HG02759 (cell line): ENCODE measurements around the gene UNC13B.
"Not testable (repeated sequence)": the region's sequence is repeated elsewhere in the genome, so short reads cannot be mapped to it uniquely, and the experiment has no call there.

ENCODE experiments used
- ATAC-seq: cut with Tn5 transposase; IDR thresholded peaks from one replicate; pipeline ENCODE4 v1.9.1; 2021; ENCODE audit warnings: mild to moderate bottlenecking, moderate library complexity; ENCODE audit not compliant: unreplicated experiment

The UNC13B gene

DNA sequence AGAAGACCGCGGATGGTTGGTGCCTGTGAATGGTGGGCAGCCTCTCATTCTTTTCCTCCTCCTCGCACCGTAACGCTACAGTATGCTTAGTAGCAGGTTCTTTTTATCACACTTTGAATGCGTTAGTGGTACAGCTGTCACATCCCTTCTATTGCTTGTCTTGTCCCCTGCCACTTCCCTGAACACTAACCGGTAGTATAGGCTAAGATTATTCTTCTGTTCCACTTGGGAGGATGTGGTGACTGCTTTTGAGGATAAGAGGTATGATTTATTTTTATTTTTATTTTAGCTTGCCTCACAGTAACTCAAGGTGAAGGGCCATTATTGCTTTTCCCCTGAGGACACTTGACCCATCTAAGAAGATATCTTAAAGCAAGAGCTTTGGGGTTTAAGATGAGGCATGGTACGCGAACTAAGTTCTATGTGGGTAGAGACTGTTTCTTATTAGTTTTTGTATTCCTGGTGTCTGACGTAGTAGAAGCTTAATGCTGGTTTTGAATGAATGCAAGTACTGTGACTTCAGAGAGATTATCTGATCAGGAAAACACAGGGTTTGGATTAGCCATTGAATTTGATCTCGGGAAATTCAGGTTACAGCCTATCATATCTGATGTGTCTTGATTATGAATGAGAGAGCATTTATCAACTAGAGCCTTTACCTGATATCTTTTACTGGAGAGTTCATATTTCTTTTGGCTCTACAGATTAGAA, 951 bp downstream of the UNC13B start:
- ATAC-seq = no peak

DNA sequence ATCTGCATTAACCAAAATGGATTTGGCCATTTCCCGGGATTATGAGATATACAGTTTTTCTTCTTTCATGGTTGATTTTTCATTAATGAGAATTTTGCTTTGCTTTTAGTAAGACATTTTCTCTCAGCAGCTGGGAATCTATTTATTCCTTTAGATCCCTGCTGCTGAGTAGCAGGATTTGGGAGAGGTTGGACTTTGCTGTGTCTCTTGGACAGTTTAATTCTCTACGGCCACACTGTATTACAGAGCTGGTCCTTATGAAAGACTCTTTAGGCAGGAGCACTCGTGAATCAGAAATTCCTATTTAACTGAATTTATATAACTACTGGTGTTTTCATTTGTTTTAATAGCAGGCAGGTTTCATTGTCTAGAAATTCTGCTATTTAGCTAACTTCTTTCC, 1.6 kb downstream of the UNC13B start:
- ATAC-seq = no peak

DNA sequence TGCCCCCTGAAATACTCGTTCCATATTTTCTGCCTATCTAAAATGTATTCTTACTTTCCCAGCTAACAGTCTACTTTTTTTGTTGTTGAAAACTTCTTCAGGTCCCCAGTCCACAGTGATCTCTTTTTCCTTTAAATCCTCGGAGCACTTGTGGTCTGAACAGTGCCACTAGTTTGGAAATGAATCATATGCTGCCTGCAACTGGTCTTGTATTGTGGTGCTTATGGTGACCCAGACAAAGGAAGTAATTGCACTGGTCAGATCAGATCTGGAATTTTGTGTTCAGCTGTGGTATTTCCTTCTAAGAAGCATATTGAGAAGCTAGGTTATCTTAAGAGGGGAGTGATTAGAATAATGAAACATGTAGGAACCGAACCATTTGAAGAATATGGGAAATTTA, 2.9 kb downstream of the UNC13B start:
- no peak for ATAC-seq

DNA sequence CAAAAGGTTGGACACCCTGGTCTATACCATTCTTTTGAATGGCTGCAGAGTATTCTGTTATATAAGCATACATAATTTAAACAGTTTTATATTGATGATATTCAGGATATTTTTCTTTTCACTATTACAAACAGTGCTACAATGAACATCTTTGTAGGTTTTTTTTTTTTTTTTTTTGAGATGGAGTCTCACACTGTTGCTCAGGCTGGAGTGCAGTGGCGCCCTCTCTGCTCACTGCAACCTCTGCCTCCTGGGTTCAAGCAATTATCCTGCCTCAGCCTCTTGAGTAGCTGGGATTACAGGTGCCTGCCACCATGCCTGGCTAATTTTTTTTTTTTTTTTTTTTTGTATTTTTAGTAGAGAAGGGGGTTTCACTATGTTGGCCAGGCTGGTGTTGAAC, 5.6 kb downstream of the UNC13B start:
- not testable (repeated sequence) for ATAC-seq

DNA sequence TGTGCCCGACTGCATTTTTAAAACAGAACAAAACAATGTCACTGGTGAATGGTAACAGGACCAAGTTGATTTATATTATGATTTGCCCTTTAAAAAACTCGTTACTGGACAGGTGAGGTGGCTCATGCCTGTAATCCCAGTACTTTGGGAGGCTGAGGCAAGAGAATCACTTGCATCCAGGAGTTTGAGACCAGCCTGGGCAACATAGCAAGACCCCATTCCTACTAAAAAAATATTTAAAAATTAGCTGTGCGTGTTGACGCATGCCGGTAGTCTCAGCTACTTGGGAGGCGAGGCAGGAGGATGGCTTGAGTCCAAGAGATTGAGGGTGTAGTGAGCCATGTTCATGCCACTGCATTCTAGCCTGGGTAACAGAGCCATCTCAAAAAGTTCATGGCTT, 7.2 kb downstream of the UNC13B start:
- no peak for ATAC-seq

DNA sequence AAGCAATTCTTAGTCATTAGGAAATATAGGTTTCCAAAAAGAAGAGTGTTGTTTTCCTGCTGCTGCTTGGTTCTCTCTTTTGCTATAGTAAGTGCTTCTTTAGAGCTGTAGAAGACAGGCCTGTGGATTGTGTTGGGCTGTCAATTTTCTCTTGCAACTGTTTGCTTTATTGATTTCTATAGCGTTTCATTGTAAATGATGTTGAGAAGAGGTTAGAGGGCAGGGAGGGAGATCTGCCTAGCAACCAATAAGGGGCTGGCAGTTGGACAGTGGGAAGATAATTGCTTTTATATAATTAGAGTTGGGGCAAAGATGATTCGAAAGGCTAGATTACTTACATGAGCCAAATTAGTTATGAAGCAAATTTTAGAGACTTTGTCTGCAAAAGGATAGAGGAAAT, 11.1 kb downstream of the UNC13B start:
- no peak for ATAC-seq

DNA sequence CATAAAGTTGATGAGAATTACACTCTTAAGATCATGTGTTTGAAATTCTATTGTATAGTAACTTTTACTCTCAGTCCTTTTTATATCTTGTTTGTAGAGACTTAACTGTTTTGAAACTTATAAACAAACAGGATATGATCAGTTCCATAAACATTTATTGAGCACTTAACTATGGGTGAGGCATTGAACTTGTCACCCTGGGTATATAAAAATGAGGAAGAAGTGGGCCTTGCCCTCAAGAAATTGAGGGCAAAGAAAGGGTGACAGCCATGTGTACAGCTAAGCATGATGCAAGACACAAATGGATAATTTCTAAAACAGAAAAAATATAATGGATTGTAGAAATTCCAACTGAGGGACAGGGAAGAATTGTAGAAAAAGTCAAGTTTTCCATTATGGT, 15.7 kb downstream of the UNC13B start:
- no peak for ATAC-seq

DNA sequence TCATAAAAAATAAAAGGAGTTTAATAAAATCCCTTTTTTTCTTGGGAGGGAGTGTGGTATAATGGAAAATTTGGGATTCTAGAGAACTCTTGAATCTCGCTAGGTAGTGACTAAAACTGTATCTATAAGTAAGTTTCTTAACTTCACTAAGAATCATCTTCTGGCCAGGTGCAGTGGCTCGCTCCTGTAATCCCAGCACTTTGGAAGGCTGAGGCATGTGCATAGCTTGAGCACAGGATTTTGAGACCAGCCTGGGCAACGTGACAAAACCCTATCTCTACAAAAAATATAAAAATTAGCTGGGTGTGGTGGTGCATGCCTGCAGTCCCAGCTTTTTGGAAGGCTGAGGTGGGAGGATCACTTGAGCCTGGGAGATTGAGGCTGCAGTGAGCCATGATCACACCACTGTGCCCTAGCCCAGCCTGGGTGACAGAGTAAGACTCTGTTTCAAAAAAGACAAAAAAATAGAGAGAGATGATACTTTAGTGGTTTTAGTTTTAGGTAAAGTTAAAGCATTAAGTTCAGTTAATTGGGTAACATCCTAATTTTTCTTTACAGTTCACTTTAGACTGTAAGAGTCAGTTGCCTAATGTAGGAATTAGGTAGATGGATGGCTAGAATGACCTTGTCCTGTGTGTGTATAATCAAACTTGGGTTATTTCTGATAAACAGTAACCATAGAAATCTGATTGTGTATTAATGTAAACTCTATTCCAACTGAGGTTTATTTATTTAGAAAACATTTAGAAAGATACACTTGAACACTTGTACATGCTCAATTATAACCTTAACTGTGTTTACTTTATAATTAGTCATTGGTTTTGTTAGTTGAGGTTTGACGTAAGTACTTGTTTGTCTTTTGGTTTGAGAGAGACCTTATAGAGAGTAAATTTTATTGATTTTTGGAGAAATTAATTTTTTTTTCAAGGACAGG, 17.8 kb downstream of the UNC13B start:
- no peak for ATAC-seq

DNA sequence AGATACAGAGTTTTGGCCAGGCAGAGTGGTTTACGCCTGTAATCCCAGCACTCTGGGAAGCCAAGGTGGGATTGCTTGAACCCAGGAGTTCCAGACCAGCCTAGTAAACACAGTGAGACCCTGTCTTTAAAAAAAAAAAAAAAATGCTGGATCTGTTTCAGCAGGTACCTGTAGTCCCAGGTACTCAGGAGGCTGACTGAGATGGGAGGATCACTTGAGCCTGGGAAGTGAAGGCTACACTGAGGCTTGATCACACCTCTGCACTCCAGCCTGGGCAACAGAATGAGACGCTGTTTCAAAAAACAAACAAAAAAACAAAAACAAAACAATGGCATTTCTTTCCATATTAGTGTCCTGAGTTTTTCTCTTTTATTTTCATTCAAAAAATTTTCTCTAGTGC, 19.0 kb downstream of the UNC13B start:
- no peak for ATAC-seq

DNA sequence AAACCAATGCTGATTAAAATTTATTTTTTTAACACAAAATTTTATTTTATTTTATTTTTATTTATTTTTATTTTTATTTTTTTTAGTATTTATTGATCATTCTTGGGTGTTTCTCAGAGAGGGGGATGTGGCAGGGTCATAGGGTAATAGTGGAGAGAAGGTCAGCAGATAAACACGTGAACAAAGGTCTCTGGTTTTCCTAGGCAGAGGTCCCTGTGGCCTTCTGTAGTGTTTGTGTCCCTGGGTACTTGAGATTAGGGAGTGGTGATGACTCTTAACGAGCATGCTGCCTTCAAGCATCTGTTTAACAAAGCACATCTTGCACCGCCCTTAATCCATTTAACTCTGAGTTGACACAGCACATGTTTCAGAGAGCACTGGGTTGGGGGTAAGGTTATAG, 20.6 kb downstream of the UNC13B start:
- ATAC-seq = not testable (repeated sequence)

DNA sequence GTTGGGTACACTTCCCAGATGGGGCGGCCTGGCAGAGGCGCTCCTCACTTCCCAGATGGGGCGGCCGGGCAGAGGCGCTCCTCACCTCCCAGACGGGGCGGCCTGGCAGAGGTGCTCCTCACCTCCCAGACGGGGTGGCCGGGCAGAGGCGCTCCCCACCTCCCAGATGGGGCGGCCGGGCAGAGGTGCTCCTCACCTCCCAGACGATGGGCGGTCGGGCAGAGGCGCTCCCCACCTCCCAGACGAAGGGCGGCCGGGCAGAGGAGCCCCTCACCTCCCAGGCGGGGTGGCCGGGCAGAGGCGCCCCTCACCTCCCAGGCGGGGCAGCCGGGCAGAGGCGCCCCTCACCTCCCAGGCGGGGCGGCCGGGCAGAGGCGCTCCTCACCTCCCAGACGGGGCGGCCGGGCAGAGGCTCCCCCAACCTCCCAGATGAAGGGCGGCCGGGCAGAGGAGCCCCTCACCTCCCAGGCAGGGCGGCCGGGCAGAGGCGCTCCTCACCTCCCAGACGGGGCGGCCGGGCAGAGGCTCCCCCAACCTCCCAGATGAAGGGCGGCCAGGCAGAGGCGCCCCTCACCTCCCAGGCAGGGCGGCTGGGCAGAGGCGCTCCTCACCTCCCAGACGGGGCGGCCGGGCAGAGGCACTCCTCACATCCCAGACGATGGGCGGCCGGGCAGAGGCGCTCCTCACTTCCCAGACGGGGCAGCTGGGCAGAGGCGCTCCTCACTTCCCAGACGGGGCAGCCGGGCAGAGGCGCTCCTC, 21.4 kb downstream of the UNC13B start:
- not testable (repeated sequence) for ATAC-seq

DNA sequence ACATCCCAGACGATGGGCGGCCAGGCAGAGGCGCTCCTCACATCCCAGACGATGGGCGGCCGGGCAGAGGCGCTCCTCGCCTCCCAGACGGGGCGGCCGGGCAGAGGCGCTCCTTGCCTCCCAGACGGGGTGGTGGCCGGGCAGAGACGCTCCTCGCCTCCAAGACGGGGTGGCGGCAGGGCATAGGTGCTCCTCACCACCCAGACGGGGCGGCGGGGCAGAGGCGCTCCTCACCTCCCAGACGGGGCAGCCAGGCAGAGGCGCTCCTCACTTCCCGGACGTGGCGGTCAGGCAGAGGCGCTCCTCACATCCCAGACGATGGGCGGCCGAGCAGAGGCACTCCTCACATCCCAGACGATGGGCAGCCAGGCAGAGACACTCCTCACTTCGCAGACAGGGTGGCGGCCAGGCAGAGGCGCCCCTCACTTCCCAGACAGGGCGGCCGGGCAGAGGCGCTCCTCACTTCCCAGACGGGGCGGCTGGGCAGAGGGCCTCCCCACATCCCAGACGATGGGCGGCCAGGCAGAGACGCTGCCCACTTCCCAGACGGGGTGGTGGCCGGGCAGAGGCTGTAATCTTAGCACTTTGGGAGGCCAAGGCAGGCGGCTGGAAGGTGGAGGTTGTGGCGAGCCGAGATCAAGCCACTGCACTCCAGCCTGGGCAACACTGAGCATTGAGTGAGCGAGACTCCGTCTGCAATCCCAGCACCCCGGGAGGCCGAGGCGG, 22.1 kb downstream of the UNC13B start:
- ATAC-seq = not testable (repeated sequence)

DNA sequence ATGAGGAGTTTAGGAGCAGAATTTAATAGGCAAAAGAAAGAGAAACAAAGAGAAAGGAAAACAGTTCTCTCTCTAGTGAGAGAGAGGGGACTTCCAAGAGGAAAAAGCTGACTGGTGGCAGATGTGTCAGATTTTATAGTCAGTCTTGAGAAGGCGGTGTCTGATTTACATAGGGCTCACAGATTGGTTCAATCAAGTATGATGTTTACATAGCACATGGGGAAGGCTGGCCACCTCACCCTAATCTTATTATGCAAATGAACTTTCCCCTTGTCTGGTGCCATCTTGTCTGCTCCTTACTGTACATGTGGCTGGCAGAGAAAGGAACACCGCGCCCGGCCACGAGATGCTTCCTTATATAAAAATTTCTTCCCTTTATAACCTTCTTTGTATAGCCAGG, 24.7 kb downstream of the UNC13B start:
- no peak for ATAC-seq

DNA sequence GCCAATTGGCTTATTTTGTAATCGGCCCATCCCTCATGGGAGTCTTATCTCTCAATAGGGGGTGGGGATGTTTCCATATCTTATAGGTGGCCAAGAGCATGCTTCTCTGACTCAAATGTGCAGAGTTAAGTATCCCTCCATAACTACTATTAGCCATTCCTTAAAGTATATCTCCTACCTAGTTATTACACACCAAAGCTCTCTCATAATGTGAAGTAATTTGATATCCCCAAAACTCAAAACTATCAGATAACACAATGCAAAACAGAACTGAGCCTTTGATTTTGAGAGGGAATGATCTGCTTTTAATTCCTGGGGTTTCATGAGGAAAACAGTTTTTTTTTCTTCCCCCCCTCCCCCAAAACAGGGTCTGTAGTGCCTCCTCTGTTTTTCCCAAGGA, 28.4 kb downstream of the UNC13B start:
- no peak for ATAC-seq

DNA sequence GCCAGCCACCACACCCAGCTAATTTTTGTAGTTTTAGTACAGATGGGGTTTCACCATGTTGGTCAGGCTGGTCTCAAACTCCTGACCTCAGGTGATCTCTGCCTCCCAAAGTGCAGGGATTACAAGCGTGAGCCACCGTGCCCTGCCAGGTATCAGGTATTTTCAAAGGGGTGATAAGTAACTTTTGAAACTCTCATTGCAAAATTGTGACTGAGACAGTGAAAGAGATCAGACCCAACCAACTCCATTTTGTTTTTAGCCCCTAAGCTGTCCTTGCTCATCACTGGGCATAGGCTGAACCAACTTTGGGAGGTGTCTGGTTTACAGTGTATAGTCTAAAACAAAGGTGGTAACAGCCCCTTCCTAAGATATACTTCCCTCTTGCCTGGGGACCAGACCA, 29.3 kb downstream of the UNC13B start:
- ATAC-seq = no peak

DNA sequence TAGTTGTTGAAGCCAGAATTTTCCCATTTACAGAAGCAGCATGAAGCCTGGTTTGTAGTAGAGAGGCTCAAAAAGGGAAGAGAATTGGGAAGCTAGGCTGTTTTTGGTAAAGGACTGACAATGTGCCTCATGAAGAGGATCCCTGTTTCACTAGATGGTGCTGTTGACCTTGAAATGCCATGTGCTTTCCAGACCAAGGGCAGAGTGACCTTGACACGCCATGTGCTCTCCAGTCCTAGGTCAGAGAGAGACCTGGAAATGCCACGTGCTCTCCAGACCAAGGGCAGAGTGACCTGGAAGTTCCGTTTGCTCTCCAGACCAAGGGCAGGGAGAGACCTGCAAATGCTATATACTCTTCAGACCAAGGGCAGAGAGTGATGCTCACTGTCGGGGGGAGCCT, 32.0 kb downstream of the UNC13B start:
- ATAC-seq = no peak

DNA sequence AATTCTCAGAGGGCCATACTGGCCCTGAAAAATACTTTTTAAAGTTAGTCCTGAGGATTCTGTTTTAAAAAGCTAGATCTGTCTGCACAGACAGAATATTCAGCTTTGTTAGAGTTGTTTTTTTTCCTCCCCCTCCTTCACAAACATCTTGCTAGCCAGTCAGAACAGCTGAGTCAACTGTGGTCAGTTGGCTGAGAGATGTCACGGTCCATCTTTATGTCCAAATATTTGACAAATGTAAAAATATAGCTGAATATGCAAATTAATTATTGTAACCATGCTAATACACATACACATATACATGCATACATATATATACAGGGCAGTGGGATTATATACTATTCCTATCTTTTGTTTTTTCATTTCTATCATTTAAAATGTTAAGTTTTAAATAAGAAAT, 33.9 kb downstream of the UNC13B start:
- ATAC-seq = no peak

DNA sequence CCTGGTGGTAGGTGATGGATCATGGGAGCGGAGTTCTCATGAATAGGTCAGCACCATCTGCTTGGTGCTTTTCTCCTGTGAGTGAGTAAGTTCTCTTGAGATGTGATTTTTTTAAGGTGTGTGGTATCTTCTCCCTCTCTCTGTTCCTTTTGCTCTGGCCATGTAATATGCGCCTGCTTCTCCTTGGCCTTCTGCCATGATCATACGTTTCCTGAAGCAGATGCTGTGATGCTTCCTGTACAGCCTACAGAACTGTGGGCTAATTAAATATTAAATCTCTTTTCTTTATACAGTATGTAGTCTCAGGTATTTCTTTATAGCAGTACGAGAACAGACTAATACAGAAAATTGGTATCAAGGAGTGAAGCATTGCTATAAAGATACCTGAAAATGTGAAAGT, 36.4 kb downstream of the UNC13B start:
- ATAC-seq = no peak

DNA sequence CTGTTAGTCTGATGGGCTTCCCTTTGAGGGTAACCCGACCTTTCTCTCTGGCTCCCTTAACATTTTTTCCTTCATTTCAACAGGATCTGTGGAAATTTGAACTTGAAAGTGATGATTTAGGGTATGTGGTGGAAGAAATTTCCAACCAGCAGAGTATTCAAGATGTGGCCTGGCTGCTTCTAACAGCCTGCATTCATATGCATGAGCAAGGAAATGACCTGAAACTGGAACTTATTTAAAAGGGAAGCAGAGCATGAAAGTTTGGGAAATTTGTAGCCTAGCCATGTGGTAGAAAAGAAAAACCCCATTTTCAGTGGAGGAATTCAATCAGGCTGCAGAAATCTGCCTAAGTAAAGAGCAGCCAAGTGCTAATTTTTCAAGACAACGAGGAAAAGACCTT, 41.7 kb downstream of the UNC13B start:
- no peak for ATAC-seq

DNA sequence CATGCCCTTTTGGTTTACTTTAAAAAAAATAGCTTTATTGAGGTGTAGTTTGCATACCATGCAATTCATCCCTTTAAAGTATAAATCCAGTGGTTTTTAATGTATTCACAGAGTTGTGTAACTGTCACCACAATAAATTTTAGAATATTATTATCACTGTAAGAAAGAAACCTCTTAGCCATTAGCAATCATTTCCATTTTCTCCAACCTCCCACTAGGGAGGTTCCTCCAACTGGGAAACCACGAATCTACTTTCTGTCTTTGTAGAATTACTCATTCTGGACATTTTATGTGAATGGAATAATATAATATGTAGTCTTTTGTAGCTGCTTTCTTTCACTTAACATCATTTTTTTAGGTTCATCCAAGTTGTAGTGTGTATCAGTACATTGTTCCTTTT, 43.5 kb downstream of the UNC13B start:
- ATAC-seq = no peak

DNA sequence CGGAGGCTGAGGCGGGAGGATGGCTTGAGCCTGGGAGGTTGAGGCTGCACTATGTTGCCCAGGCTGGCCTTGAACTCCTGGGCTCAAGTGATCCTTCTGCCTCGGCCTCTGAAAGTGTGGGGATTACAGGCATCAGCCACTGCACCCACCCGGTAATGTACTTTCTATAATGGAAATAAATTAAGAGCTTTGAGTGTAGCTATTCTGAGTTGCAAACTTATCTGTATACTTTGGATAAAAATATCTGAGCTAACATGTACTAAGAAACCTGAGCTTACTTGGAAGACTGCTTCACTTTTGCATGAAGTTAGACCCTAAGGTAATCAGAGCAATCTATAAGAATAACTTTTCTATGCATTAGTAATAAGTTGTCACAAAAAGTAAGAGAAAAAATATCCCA, 50.0 kb downstream of the UNC13B start:
- ATAC-seq = no peak
